SK-N-SH (cell line): Measurements from ENCODE around the gene FOXA2.

ENCODE experiments used
- CTCF ChIP-seq: fragments of 200-600 bp; sonication (generic); IDR thresholded peaks from 2 replicates; pipeline ENCODE4 v1.6.1; 2017; ENCODE audit warnings: antibody characterized with exemption, mild to moderate bottlenecking, moderate library complexity
- EP300 ChIP-seq, 2 experiments: IDR thresholded peaks; 2 replicates each; pipeline versions ENCODE4 v1.4.0 to v1.6.1; 2012; ENCODE audit warnings: borderline replicate concordance in 1 of 2, low read depth in 1 of 2, low read length in 1 of 2
- TAF1 ChIP-seq: IDR thresholded peaks from 2 replicates; pipeline ENCODE4 v1.6.1; 2012; ENCODE audit warnings: low read depth, mild to moderate bottlenecking, low read length, moderate library complexity, borderline replicate concordance
- TEAD4 ChIP-seq: IDR thresholded peaks from 2 replicates; pipeline ENCODE4 v1.4.0; 2012; ENCODE audit warnings: mild to moderate bottlenecking, borderline replicate concordance; ENCODE audit not compliant: insufficient read depth
- TF ChIP-seq, protein P1 (sequence below): IDR thresholded peaks from 2 replicates; pipeline ENCODE4 v1.4.0; 2012; ENCODE audit warnings: low read depth, borderline replicate concordance

DNA sequence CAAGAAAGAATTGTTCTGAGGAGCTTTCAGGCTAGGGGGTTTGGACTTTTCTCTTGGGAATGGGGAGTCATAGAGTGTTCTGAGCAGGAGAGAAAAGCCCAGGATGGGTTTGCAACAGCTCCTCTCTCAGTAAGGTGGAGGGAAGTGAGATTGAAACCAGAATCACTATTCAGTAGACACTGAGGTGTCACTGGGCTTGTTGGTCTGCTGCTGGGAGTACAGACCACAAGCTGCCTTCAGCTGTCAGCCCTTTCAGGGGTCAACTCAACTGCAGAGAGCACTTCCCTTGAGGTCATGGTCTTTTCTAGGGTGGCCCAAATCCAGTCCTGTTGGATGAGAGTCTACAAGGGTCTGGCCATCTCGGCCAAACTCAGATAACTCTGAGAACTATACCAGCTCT, 12.9 kb upstream of the FOXA2 start:
- no peak for TF ChIP-seq EP300 (IDR thresholded peaks at IDR 0.05; ENCODE audit: borderline replicate concordance in 1 of 2, low read depth in 1 of 2, low read length in 1 of 2)
- TF ChIP-seq CTCF: no peak
- TF ChIP-seq, protein P1, sequence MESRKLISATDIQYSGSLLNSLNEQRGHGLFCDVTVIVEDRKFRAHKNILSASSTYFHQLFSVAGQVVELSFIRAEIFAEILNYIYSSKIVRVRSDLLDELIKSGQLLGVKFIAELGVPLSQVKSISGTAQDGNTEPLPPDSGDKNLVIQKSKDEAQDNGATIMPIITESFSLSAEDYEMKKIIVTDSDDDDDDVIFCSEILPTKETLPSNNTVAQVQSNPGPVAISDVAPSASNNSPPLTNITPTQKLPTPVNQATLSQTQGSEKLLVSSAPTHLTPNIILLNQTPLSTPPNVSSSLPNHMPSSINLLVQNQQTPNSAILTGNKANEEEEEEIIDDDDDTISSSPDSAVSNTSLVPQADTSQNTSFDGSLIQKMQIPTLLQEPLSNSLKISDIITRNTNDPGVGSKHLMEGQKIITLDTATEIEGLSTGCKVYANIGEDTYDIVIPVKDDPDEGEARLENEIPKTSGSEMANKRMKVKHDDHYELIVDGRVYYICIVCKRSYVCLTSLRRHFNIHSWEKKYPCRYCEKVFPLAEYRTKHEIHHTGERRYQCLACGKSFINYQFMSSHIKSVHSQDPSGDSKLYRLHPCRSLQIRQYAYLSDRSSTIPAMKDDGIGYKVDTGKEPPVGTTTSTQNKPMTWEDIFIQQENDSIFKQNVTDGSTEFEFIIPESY: no peak
- TF ChIP-seq TAF1: no peak
- TF ChIP-seq TEAD4: no peak
